Activated CD8-positive, alpha-beta T cell treated with anti-CD3 and anti-CD28 coated beads, Interleukin-2, amount 10 ng/mL, durations not matched to agents 7 days and 5 days (primary cell): ENCODE data around the gene KREMEN1. TPM values are rescaled to one million over a fixed set of nuclear protein-coding genes. Genes with fewer than 3 reads are reported as not detected.

Experiments used
- ATAC-seq: fragments of 150-1000 bp; cut with Tn5 transposase; one replicate; pipeline ENCODE4 v1.10.0; 2021; ENCODE audit warnings: moderate library complexity
- CTCF ChIA-PET: fragments of 350-600 bp; sonication (Branson Sonifier 250); formaldehyde crosslinking; loops from one replicate; lab custom pipeline; 2021; ENCODE audit warnings: antibody characterized with exemption; lab: Charles Lee
- POLR2A ChIA-PET: fragments of 350-600 bp; sonication (Branson Sonifier 250); formaldehyde crosslinking; loops from one replicate; lab custom pipeline; 2021; ENCODE audit warnings: antibody characterized with exemption; lab: Charles Lee
- DNase-seq: peaks from one replicate; pipeline ENCODE4 v3.0.0-alpha.2; 2020
- H3K27ac Mint-ChIP-seq: one replicate; pipeline ENCODE4 v1.8.0; 2021; ENCODE audit warnings: mild to moderate bottlenecking, mixed read lengths
- H3K27me3 Mint-ChIP-seq: one replicate; pipeline ENCODE4 v1.8.0; 2021; ENCODE audit warnings: low read depth, mixed read lengths
- H3K36me3 Mint-ChIP-seq: one replicate; pipeline ENCODE4 v1.8.0; 2021; ENCODE audit warnings: low read depth, mixed read lengths
- H3K4me1 Mint-ChIP-seq: one replicate; pipeline ENCODE4 v1.8.0; 2021; ENCODE audit warnings: low read depth, mixed read lengths
- H3K4me3 Mint-ChIP-seq: one replicate; pipeline ENCODE4 v1.8.0; 2021; ENCODE audit warnings: mild to moderate bottlenecking, mixed read lengths
- H3K9me3 Mint-ChIP-seq: one replicate; pipeline ENCODE4 v1.8.0; 2022; ENCODE audit warnings: mixed read lengths; ENCODE audit not compliant: insufficient read depth
- total RNA-seq, 2 experiments: library from RNA; stranded (reverse); gene quantifications; one replicate each; pipeline ENCODE4 v1.2.3, GENCODE V29; 2021

KREMEN1 gene
- total RNA-seq, 2 experiments from 2014 or later, result 0.16 TPM; not detected in 1

DNA sequence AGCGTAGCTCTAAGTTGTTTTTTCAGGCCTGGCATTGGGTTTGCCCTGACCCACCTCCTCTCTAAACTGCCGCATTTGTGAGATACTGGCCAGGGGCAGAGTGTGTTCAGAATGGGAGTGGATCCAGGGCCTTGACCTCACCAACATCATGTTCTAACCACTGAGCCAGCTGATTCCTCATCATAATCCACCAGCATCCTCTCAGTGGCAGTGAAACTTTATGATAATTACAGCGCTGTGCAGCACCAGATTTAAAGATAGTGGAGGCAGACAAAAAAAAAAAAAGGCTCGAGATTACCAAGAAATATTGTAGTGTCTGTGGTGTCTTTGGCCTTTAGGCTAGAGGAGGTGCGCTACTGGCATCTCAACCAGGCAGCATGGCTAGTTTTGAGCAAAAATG, 53.0 kb downstream of the KREMEN1 start:
- no peak for DNase-seq
- H3K4me3 Mint-ChIP-seq, result no peak overlapping the region
- POLR2A ChIA-PET, result no interaction called here
- peaks cover 34% of the 10 kb centered on the region for H3K4me1 Mint-ChIP-seq
- peaks cover 4% of the 10 kb centered on the region for H3K27me3 Mint-ChIP-seq
- no peaks in the 10 kb centered on the region for H3K9me3 Mint-ChIP-seq
- H3K36me3 Mint-ChIP-seq, result peaks cover 3% of the 10 kb centered on the region
- no peak overlapping the region for H3K27ac Mint-ChIP-seq
- ATAC-seq, result no peak
- CTCF ChIA-PET, result interaction anchor here (0.6 kb wide), 1 partner anchor 87 kb away, joined by 3 read pairs; no protein-coding TSS in a partner anchor

DNA sequence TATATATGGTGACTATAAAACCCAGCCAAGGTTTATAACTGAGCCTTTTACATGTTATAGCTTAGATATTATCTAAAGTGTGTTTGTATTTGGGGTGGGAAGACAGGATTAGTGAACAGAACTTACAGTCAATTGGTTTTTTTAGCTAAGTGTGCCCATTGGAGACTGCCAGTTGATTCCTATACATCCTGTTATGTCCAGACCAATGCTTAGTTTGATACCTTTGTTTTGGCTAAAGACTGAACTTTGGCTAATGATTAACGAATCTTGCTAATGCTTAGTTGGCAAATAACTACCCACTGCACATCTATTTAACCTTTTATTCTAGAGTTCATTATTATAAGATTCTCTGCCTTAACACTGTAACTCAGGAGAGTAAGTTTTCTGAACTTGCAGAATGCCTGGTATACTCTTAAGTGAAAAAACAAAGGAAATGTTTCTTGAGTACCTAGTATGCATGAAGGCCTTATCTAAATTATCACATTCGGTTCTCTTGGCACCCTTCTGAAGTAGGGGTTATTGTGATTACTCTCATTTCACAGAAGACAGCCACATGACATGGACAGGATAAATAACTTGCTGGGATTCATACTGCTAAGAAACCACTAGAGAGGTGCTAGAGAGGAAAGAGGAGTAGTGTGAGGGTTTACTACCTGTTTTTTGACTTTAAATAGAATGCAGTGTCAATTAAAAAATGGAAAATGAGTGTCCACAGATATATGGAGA, 54.0 kb downstream of the KREMEN1 start:
- DNase-seq (no peak), ATAC-seq (no peak)
- POLR2A ChIA-PET, result no interaction called here
- Mint-ChIP-seq H3K27me3 (peaks cover 6% of the 10 kb centered on the region), H3K9me3 (no peaks in the 10 kb centered on the region), H3K4me3 (no peak overlapping the region), H3K4me1 (peaks cover 27% of the 10 kb centered on the region), H3K27ac (no peak overlapping the region), H3K36me3 (peaks cover 3% of the 10 kb centered on the region)
- CTCF ChIA-PET, result interaction anchor here (1.0 kb wide), 1 partner anchor 271 kb away, joined by 3 read pairs; no protein-coding TSS in a partner anchor

DNA sequence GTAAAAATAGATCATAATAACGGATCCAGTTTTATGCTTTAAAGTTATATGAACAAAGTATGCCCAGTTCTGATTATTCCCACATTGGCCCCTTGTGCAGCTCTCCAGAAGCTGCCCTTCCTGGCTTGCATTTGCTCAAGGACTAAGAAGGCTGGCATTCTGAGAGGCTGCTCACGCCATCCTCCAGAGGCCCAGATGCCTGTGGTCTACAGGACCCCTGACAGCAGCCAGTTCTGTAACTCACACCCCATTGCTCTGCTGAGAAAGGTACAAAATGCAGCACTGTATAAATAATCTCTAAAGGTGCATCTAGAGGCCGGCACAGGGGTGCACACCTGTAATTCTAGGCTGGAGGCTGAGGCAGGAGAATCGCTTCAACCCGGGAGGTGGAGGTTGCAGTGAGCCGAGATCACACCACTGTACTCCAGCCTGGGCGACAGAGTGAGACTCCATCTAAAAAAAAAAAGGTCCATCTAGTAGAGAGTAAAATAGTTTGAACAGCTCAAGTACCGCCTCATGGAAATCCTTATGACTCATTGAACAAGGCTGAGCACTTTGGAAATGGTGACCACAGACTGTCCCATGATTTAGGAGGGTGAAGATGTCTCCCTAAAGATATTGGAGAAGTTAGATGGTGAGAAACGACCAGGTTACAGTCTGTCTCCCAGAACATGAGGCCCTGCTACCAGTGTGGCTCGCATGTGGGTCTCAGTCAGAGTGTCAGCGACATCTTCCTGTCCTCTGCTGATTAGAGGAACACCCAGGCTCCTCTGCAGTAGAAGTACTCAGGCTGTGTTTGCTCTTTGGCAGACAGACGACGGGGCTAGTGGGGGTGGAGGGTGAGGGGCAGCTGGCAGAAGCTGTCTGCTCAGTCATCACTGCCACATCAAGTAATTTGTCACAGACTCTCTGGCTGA, 56.3 kb downstream of the KREMEN1 start:
- ATAC-seq (no peak), DNase-seq (no peak)
- Mint-ChIP-seq H3K4me1 (peaks cover 14% of the 10 kb centered on the region), H3K4me3 (no peak overlapping the region), H3K27ac (no peak overlapping the region), H3K27me3 (peaks cover 17% of the 10 kb centered on the region), H3K36me3 (no peaks in the 10 kb centered on the region), H3K9me3 (no peaks in the 10 kb centered on the region)
- ChIA-PET POLR2A (no interaction called here), CTCF (interaction anchor here (2.0 kb wide), 1 partner anchor 12 kb away, joined by 4 read pairs; no protein-coding TSS in a partner anchor)

DNA sequence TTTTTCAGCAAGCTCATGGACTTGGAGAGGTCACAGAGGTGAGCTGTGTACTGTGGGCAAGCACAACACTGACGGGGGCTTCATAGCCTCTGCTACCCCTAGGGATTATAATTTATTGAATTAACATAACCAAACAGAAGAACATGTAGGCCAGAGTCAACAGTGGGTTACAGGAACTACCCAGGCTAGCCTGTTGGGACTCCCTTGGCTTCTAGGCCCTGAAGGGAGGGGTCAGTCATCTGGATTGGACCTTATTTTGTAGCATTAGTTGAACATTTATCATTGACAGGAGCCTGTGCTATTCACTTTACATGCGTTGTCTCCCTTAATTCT, 56.9 kb downstream of the KREMEN1 start:
- ATAC-seq (no peak), DNase-seq (no peak)
- Mint-ChIP-seq H3K27ac (no peak overlapping the region), H3K4me1 (peaks cover 14% of the 10 kb centered on the region), H3K4me3 (no peak overlapping the region), H3K9me3 (no peaks in the 10 kb centered on the region), H3K36me3 (no peaks in the 10 kb centered on the region), H3K27me3 (peaks cover 22% of the 10 kb centered on the region)
- ChIA-PET CTCF (interaction anchor here (2.0 kb wide), 1 partner anchor 13 kb away, joined by 4 read pairs; no protein-coding TSS in a partner anchor), POLR2A (no interaction called here)

DNA sequence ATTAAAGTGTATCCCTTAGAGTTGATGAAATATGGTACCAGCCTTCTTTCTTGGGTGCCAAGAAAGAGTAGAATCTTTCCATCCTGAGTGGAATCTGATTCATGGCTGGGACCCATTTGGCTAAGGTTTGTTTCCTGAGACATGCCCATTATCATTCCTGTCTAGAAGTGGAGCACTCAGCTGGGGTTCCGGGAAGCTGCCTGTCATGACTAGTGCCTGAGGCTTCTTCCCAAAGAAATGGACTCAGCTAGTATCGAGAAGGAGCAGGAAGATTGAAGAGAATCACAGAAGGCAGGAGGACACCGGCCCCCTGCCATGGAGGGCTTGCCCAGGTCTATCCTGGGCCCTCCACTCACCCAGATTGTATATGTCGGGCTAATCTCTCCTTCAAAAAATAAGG, 57.6 kb downstream of the KREMEN1 start:
- Mint-ChIP-seq H3K4me3 (no peak overlapping the region), H3K27me3 (peaks cover 28% of the 10 kb centered on the region), H3K27ac (no peak overlapping the region), H3K9me3 (no peaks in the 10 kb centered on the region), H3K4me1 (peaks cover 14% of the 10 kb centered on the region), H3K36me3 (no peaks in the 10 kb centered on the region)
- ChIA-PET POLR2A (no interaction called here), CTCF (no interaction called here)
- ATAC-seq (no peak), DNase-seq (no peak)

DNA sequence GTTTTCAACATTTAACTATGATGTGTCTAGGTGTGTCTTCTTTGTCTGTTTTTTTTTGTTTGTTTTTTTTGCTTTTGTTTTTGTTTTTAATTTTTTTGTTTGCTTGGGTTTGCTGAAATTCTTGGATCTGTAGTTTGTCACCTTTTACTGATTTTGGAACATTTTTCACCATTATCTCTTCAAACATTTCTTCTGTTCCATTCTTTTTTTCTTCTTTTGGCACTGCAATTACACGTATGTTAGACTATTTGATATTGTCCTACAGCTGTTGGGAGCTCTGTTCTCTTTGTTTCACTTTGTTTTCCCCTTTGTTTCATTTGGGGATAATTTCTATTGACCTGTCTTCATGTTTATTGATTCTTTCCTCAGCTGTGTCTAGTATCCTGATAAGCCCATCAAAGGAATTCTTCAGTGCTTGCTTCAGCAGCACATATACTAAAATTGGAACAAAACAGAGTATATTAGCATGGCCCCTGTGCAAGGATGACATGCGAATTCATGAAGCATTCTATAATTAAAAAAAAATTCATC, 60.8 kb downstream of the KREMEN1 start:
- H3K4me1 Mint-ChIP-seq, result peaks cover 2% of the 10 kb centered on the region
- POLR2A ChIA-PET, result no interaction called here
- no peaks in the 10 kb centered on the region for H3K36me3 Mint-ChIP-seq
- no peak overlapping the region for H3K27ac Mint-ChIP-seq
- ATAC-seq (no peak), DNase-seq (no peak)
- CTCF ChIA-PET, result interaction anchor here (1.7 kb wide), 1 partner anchor 20 kb away, joined by 5 read pairs; no protein-coding TSS in a partner anchor
- H3K9me3 Mint-ChIP-seq, result no peaks in the 10 kb centered on the region
- H3K4me3 Mint-ChIP-seq, result no peak overlapping the region
- H3K27me3 Mint-ChIP-seq, result peaks cover 34% of the 10 kb centered on the region

DNA sequence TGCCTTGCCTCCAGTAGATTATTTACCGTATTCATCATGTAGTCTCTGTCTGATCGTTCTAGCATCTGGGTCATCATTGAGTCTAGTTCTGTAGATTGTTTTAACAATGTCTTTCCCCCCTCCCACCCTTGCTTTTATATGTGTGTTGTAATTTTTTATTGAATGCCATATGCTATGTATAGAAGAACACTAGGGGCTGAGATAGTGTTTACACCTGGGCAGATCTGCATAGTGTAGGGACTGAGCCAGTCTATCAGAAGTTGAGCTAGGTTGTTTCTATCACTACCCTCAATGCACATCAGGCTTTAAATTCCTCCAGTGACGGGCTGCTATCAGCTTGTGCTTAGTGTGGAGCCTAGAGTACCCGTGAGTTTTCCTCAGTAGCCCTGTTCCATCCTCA, 61.6 kb downstream of the KREMEN1 start:
- CTCF ChIA-PET, result no interaction called here
- Mint-ChIP-seq H3K27ac (no peak overlapping the region), H3K4me1 (peaks cover 2% of the 10 kb centered on the region), H3K27me3 (peaks cover 36% of the 10 kb centered on the region), H3K9me3 (no peaks in the 10 kb centered on the region), H3K4me3 (no peak overlapping the region), H3K36me3 (no peaks in the 10 kb centered on the region)
- no peak for DNase-seq
- ATAC-seq, result no peak
- POLR2A ChIA-PET, result no interaction called here

DNA sequence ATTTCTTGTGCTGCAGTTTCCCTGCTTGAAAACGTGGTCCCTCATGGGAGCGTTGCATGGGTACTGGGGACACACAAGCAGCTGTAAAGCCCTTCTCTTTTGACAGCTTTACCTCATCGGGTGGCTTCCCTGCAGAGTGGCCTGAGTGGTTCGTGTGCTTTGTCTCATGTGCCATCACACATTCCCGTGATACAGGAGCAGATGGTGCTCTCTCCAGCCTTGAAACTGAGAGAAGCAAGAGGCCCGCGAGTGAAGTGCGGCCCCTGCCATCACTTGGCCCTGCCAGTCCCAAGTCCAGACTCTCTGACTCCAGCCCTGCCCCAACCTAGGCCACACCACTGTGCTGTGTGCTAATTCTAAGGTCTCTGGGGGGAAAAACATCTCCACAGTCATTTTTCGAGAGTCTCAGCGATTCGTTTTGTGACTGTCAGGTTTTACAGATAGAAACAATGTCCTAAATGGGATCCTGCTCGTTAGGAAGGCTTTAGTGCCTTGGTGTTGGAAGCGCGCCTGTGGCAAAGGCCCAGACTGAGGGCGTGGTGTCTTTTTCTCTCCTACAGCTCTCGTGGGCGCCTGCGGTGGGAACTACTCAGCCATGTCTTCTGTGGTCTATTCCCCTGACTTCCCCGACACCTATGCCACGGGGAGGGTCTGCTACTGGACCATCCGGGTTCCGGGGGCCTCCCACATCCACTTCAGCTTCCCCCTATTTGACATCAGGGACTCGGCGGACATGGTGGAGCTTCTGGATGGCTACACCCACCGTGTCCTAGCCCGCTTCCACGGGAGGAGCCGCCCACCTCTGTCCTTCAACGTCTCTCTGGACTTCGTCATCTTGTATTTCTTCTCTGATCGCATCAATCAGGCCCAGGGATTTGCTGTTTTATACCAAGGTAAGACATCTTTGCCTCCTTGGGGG, 64.2 kb downstream of the KREMEN1 start:
- CTCF ChIA-PET, result no interaction called here
- POLR2A ChIA-PET, result no interaction called here
- no peaks in the 10 kb centered on the region for H3K36me3 Mint-ChIP-seq

DNA sequence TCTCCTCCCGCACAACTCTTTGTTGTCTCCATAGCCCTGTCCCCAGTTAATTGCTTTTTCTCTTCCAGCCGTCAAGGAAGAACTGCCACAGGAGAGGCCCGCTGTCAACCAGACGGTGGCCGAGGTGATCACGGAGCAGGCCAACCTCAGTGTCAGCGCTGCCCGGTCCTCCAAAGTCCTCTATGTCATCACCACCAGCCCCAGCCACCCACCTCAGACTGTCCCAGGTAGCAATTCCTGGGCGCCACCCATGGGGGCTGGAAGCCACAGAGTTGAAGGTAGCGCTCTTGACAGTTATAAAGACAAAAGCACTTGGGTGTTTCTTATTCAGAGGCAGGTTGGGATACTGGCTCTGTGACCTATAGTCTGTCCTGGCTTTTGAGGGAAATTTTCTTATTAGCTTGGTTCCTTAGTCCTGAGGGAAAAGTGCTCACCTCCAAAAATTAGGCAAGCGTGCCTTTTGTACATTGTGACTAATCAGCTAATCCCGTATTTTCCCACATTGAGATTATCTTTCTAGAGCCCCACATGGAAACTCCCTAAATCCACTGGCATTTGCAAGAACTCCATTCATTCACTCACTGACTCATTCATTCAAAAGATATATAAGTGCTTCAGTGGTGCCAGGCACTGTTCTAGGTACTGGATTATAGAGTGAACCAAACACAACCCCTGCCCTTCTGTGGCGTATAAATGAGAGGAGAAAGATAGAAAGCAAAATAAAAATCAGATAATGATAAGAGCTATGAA, 65.9 kb downstream of the KREMEN1 start:
- no peak for ATAC-seq
- Mint-ChIP-seq H3K9me3 (no peaks in the 10 kb centered on the region), H3K4me3 (no peak overlapping the region), H3K27me3 (peaks cover 31% of the 10 kb centered on the region), H3K27ac (no peak overlapping the region), H3K4me1 (peaks cover 6% of the 10 kb centered on the region), H3K36me3 (no peaks in the 10 kb centered on the region)
- no peak for DNase-seq
- POLR2A ChIA-PET, result no interaction called here
- CTCF ChIA-PET, result interaction anchor here (1.7 kb wide), 1 partner anchor 16 kb away, joined by 4 read pairs; no protein-coding TSS in a partner anchor

More for the DNA sequence above, 64.2 kb downstream of the KREMEN1 start:
- Mint-ChIP-seq H3K9me3 (no peaks in the 10 kb centered on the region), H3K27me3 (peaks cover 38% of the 10 kb centered on the region), H3K27ac (no peak overlapping the region), H3K4me3 (no peak overlapping the region), H3K4me1 (peaks cover 3% of the 10 kb centered on the region)
- DNase-seq (no peak), ATAC-seq (no peak)

DNA sequence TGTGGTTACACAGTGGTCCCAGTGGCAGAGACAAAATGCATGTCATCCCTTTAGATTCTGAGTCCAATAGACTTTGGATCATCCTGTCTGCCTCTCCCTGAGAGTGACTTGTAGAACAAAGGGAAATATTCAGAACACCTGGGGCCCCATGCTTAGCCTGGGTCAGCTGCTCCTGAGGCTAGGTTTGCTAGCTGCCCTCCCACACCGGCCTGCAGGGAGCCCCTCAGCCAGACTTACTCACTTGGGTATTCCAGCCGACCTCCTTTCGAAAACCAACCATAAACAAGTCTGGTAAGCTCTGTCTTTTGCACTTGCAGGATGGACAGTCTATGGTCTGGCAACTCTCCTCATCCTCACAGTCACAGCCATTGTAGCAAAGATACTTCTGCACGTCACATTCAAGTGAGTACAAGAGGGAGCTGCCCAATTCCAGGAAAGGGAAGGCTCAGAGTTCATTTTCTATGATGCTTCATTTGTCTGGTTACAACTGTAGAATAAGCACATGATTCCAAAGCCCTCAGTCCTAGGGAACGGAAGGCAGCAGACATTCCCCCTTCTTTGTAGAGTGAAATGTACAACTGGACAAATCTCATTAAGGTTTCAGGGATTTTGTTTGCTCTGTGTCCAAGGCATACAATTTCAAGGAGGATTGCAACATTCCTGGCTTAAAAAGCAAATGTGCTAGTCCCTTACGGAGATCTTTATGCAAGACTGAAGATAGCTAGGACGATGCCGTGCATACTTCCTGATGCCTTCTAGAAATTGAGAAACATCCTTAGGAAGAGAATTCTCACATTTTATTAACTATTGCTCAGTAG, 67.3 kb downstream of the KREMEN1 start:
- Mint-ChIP-seq H3K36me3 (no peaks in the 10 kb centered on the region), H3K4me3 (no peak overlapping the region), H3K9me3 (no peaks in the 10 kb centered on the region), H3K27me3 (peaks cover 21% of the 10 kb centered on the region), H3K4me1 (peaks cover 7% of the 10 kb centered on the region), H3K27ac (no peak overlapping the region)
- no peak for DNase-seq
- CTCF ChIA-PET, result interaction anchor here (1.4 kb wide), 1 partner anchor 14 kb away, joined by 8 read pairs; no protein-coding TSS in a partner anchor
- ATAC-seq, result no peak
- POLR2A ChIA-PET, result no interaction called here
